B cell (primary cell): Measurements from ENCODE around the gene SH2D4B. TPM values are rescaled to one million over a fixed set of nuclear protein-coding genes. Genes with fewer than 3 reads are reported as not detected.

Experiments
- ATAC-seq: fragments of 200-7000 bp; cut with Tn5 transposase; one replicate; pipeline ENCODE4 v1.10.0; 2021; ENCODE audit warnings: low read depth, mild to moderate bottlenecking, moderate number of reproducible peaks, moderate library complexity
- CTCF ChIA-PET: fragments of 350-600 bp; sonication (Branson Sonifier 250); formaldehyde crosslinking; loops from one replicate; lab custom pipeline; 2021; ENCODE audit warnings: antibody characterized with exemption, inconsistent platforms; lab: Charles Lee
- POLR2A ChIA-PET: fragments of 350-600 bp; sonication (Branson Sonifier 250); formaldehyde crosslinking; loops from one replicate; lab custom pipeline; 2021; ENCODE audit warnings: antibody characterized with exemption; lab: Charles Lee
- DNase-seq: peaks from one replicate; pipeline ENCODE4 v3.0.0; 2013
- H2AFZ ChIP-seq: 2 replicates; pipeline ENCODE4 v1.6.1; 2012; ENCODE audit warnings: mild to moderate bottlenecking, low read depth, low read length; ENCODE audit not compliant: insufficient read depth, poor library complexity, severe bottlenecking
- H3K27ac ChIP-seq, 2 donors: 1 replicate in 1 of 2; 2 replicates in 1 of 2; pipeline ENCODE4 v1.5.1; 2012 to 2013; ENCODE audit warnings: low read length in 2 of 2, mild to moderate bottlenecking in 2 of 2, moderate library complexity in 1 of 2
- H3K27me3 ChIP-seq, 4 experiments: fragments of 200-600 bp in 1 of 4; sonication (generic) in 1 of 4; replicated peaks in 1 of 4; 1 replicate in 2 of 4; 2 replicates in 2 of 4; pipeline versions ENCODE4 v1.6.1 to v1.7.0; 2013 to 2016; ENCODE audit warnings: low read length in 3 of 4, mild to moderate bottlenecking in 2 of 4, mixed read lengths in 1 of 4, moderate library complexity in 1 of 4; ENCODE audit not compliant: insufficient read depth in 4 of 4, control insufficient read depth in 3 of 4; ENCODE audit errors: control extremely low read depth in 1 of 4
- H3K36me3 ChIP-seq, 2 experiments: replicated peaks in 1 of 2; 1 replicate in 1 of 2; 2 replicates in 1 of 2; pipeline versions ENCODE4 v1.6.1 to v1.7.1; 2013; ENCODE audit warnings: low read length in 1 of 2; ENCODE audit not compliant: insufficient read depth in 2 of 2, control insufficient read depth in 1 of 2; ENCODE audit errors: control extremely low read depth in 1 of 2, extremely low read depth in 1 of 2
- H3K4me1 ChIP-seq, 2 donors: fragments of 200-600 bp in 1 of 2; sonication (generic) in 1 of 2; 1 replicate in 1 of 2; 2 replicates in 1 of 2; pipeline versions ENCODE4 v1.5.1 to v1.6.1; 2013 to 2017; ENCODE audit warnings: low read length in 2 of 2; ENCODE audit not compliant: control insufficient read depth in 2 of 2, insufficient read depth in 2 of 2
- H3K4me2 ChIP-seq: replicated peaks from 2 replicates; pipeline ENCODE3; 2012; ENCODE audit warnings: mild to moderate bottlenecking, low read depth, low read length; ENCODE audit not compliant: poor library complexity, severe bottlenecking
- H3K4me3 ChIP-seq, 5 experiments: fragments of 200-600 bp in 1 of 5; sonication (generic) in 1 of 5; 1 replicate in 3 of 5; 2 replicates in 2 of 5; pipeline versions ENCODE4 v1.5.1 to v1.7.0; 2011 to 2016; ENCODE audit warnings: low read length in 4 of 5, mild to moderate bottlenecking in 4 of 5, low read depth in 2 of 5, control low read depth in 1 of 5, moderate library complexity in 1 of 5; ENCODE audit not compliant: insufficient read depth in 1 of 5; ENCODE audit errors: control extremely low read depth in 1 of 5, extremely low read depth in 1 of 5
- H3K79me2 ChIP-seq: fragments of 200-600 bp; sonication (generic); one replicate; pipeline ENCODE4 v1.6.0; 2016; ENCODE audit warnings: low read length; ENCODE audit not compliant: control insufficient read depth, insufficient read depth
- H3K9ac ChIP-seq: fragments of 200-600 bp; sonication (generic); 2 replicates; pipeline ENCODE4 v1.6.1; 2017; ENCODE audit warnings: mild to moderate bottlenecking, low read length, moderate library complexity
- H3K9me3 ChIP-seq, 3 donors: one replicate each; pipeline versions ENCODE4 v1.6.1 to v1.7.1; 2013; ENCODE audit warnings: low read length in 2 of 3; ENCODE audit not compliant: control insufficient read depth in 2 of 3, insufficient read depth in 1 of 3; ENCODE audit errors: control extremely low read depth in 1 of 3
- H4K20me1 ChIP-seq: 2 replicates; pipeline ENCODE4 v1.6.0; 2012; ENCODE audit warnings: mild to moderate bottlenecking, low read length; ENCODE audit not compliant: insufficient read depth, control insufficient read depth, poor library complexity, severe bottlenecking
- H3K27ac Mint-ChIP-seq: one replicate; pipeline ENCODE4 v1.8.0; 2021; ENCODE audit warnings: mixed read lengths
- H3K27me3 Mint-ChIP-seq: one replicate; pipeline ENCODE4 v1.8.0; 2021; ENCODE audit warnings: mixed read lengths
- H3K4me1 Mint-ChIP-seq: one replicate; pipeline ENCODE4 v1.8.0; 2021; ENCODE audit warnings: mixed read lengths
- H3K4me3 Mint-ChIP-seq: one replicate; pipeline ENCODE4 v1.8.0; 2021; ENCODE audit warnings: mixed read lengths
- H3K9me3 Mint-ChIP-seq: one replicate; pipeline ENCODE4 v1.8.0; 2022; ENCODE audit warnings: mixed read lengths; ENCODE audit not compliant: insufficient read depth
- EZH2 ChIP-seq: IDR thresholded peaks from 2 replicates; pipeline ENCODE4 v1.6.1; 2012; ENCODE audit warnings: borderline replicate concordance, low read depth, mild to moderate bottlenecking, moderate library complexity, low read length; ENCODE audit not compliant: insufficient read depth, poor library complexity, severe bottlenecking
- WGBS: methylation state at CpG from one replicate; pipeline ENCODE4 v1.1.5; 2013; ENCODE audit warnings: missing lambda C conversion rate; ENCODE audit not compliant: insufficient coverage; 5-methylcytosine and 5-hydroxymethylcytosine counted together
- intact Hi-C: fragments of 100-400 bp; cut with micrococcal nuclease; formaldehyde crosslinking; loops from one replicate; pipeline ENCODE4 v1.10.0; 2022
- polyA plus RNA-seq: library from polyadenylated mRNA; depleted of rRNA; stranded (reverse); fragments of >200 nt; gene quantifications from 2 replicates; pipeline ENCODE4 v1.2.3, GENCODE V29; 2012
- total RNA-seq, 2 donors: library from RNA; stranded (reverse); fragments of 120-200 nt in 1 of 2; gene quantifications; 1 replicate in 1 of 2; 2 replicates in 1 of 2; pipeline versions ENCODE4 v1.2.3 to v1.2.4, GENCODE V29; 2013 to 2022
- TF ChIP-seq, protein P1 (sequence below): fragments of 200-600 bp; IDR thresholded peaks from one replicate; pipeline ENCODE4 v1.8.0; 2022; ENCODE audit warnings: antibody characterized with exemption, mild to moderate bottlenecking

Gene SH2D4B
- total and polyA plus RNA-seq, 2 donors (not counting 1 experiment from before 2014, with no cell fraction given), result 0.09 to 0.22 TPM

DNA sequence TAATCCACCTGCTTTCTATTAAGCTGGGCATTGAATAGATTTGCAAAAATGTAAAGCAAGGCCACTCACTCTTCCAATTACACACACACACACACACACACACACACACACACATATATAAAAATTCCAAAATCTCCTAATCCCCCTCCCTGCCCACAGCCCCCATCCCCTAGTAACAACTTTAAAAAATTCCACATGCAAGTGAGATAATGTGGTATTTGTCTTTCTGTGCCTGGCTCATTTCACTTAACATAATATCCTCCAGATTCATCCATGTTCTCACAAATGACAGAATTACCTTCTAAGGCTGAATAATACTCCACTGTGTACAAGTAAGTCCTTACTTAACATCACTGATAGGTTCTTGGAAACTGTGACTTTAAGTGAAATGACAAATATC is 24.2 kb downstream of the SH2D4B start:
- ATAC-seq, result no peak

DNA sequence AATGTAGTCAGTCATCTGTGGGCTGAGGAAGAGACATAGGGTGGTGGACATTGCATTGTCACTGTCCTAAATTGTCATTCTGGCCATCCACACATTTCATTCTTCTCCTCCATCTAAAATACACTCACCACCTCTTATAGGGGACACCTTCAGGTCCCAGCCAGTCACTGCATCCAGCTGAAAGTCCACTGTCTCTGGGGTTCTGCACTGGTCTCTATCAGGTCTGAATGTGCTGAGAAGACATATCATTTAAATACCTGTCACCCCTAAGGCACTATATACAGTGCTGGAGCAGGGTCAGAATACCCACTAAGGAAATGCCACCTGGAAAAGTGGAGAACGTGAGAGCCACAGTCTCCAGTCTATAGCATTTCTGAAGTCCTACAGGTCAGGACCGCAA is 29.6 kb downstream of the SH2D4B start:
- DNase-seq (no peak), ATAC-seq (no peak)
- Mint-ChIP-seq H3K27ac (no peak overlapping the region), H3K27me3 (peaks cover 5% of the 10 kb centered on the region), H3K9me3 (no peaks in the 10 kb centered on the region), H3K4me1 (no peaks in the 10 kb centered on the region), H3K4me3 (no peak overlapping the region)
- Histone ChIP-seq H3K4me3 (no peak overlapping the region), H3K9ac (no peak overlapping the region), H4K20me1 (no peaks in the 10 kb centered on the region), H3K36me3 (no peaks in the 10 kb centered on the region), H3K9me3 (no peaks in the 10 kb centered on the region), H3K4me1 (no peaks in the 10 kb centered on the region), H3K27me3 (no peaks in the 10 kb centered on the region), H3K27ac (no peak overlapping the region), H3K79me2 (no peaks in the 10 kb centered on the region), H2AFZ (no peak overlapping the region), H3K4me2 (no peak overlapping the region)
- WGBS, result 100% methylated on average over 1 of the region's 2 CpGs
- intact Hi-C loops, result no loop called here
- no peak for TF ChIP-seq EZH2
- TF ChIP-seq, protein P1, sequence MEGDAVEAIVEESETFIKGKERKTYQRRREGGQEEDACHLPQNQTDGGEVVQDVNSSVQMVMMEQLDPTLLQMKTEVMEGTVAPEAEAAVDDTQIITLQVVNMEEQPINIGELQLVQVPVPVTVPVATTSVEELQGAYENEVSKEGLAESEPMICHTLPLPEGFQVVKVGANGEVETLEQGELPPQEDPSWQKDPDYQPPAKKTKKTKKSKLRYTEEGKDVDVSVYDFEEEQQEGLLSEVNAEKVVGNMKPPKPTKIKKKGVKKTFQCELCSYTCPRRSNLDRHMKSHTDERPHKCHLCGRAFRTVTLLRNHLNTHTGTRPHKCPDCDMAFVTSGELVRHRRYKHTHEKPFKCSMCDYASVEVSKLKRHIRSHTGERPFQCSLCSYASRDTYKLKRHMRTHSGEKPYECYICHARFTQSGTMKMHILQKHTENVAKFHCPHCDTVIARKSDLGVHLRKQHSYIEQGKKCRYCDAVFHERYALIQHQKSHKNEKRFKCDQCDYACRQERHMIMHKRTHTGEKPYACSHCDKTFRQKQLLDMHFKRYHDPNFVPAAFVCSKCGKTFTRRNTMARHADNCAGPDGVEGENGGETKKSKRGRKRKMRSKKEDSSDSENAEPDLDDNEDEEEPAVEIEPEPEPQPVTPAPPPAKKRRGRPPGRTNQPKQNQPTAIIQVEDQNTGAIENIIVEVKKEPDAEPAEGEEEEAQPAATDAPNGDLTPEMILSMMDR, result no peak
- ChIA-PET CTCF (no interaction called here), POLR2A (no interaction called here)

More for the DNA sequence above, 24.2 kb downstream of the SH2D4B start:
- Histone ChIP-seq H2AFZ (no peak overlapping the region), H3K79me2 (no peaks in the 10 kb centered on the region), H3K4me2 (no peak overlapping the region), H3K9ac (no peak overlapping the region), H3K4me3 (no peak overlapping the region), H3K36me3 (no peaks in the 10 kb centered on the region), H3K27me3 (peaks cover 0 to 3% (median 0%) of the 10 kb centered on the region in 4 experiments), H3K9me3 (no peaks in the 10 kb centered on the region), H3K4me1 (no peaks in the 10 kb centered on the region), H3K27ac (no peak overlapping the region), H4K20me1 (no peaks in the 10 kb centered on the region)
- TF ChIP-seq EZH2, result no peak
- TF ChIP-seq, protein P1, result no peak
- no peaks in the 10 kb centered on the region for H3K9me3 Mint-ChIP-seq
- ChIA-PET POLR2A (no interaction called here), CTCF (no interaction called here)
- no peaks in the 10 kb centered on the region for H3K4me1 Mint-ChIP-seq
- H3K27me3 Mint-ChIP-seq, result no peaks in the 10 kb centered on the region
- H3K27ac Mint-ChIP-seq, result no peak overlapping the region
- DNase-seq, result no peak
- intact Hi-C loops, result loop anchor here (5.0 kb wide), 1 partner anchor 35 kb away; no protein-coding TSS in a partner anchor
- H3K4me3 Mint-ChIP-seq, result no peak overlapping the region
